ENCODE data around the gene SERPINH1. TPM values are rescaled to one million over a fixed set of nuclear protein-coding genes. Genes with fewer than 3 reads are reported as not detected.
A peak's percentile ranks its signal among the peaks of the same experiment; 100 is the strongest.

Gene SERPINH1
- total RNA-seq, 2 experiments from 2014 or later, result 8.1 to 10.6 TPM

- CTCF ChIA-PET, result interaction anchor here (0.8 to 1.4 kb wide), 2 partner anchors 14 to 28 kb away, joined by 3 to 6 read pairs; no protein-coding TSS in a partner anchor
- peak overlapping the region; percentile 87 for H3K27ac Mint-ChIP-seq
- peaks cover 39% of the 10 kb centered on the region for H3K4me1 Mint-ChIP-seq
- H3K36me3 Mint-ChIP-seq, result no peaks in the 10 kb centered on the region
- H3K27me3 Mint-ChIP-seq, result no peaks in the 10 kb centered on the region
- H3K4me3 Mint-ChIP-seq, result peak overlapping the region; percentile 82
- DNase-seq (no peak), ATAC-seq (no peak)
- no peaks in the 10 kb centered on the region for H3K9me3 Mint-ChIP-seq (ENCODE audit: low read depth)
Observed at GRCh38 chr11:75563978-75564552, 2.0 kb downstream of the SERPINH1 start.

GRCh38 chr11:75565221-75565814 is 3.3 kb downstream of the SERPINH1 start:
- H3K27ac Mint-ChIP-seq, result peak overlapping the region; percentile 19
- no peaks in the 10 kb centered on the region for H3K27me3 Mint-ChIP-seq
- ATAC-seq, result no peak
- H3K4me1 Mint-ChIP-seq, result peaks cover 39% of the 10 kb centered on the region
- H3K4me3 Mint-ChIP-seq, result no peak overlapping the region
- no peak for DNase-seq
- no peaks in the 10 kb centered on the region for H3K9me3 Mint-ChIP-seq (ENCODE audit: low read depth)
- CTCF ChIA-PET, result interaction anchor here (0.8 to 4.1 kb wide), 5 partner anchors 11 to 34 kb away, joined by 3 to 40 read pairs (median 4); no protein-coding TSS in a partner anchor
- no peaks in the 10 kb centered on the region for H3K36me3 Mint-ChIP-seq

GRCh38 chr11:75565916-75566762 is 4.1 kb downstream of the SERPINH1 start:
- no peaks in the 10 kb centered on the region for H3K9me3 Mint-ChIP-seq (ENCODE audit: low read depth)
- CTCF ChIA-PET, result interaction anchor here (0.8 to 4.1 kb wide), 8 partner anchors 10 to 158 kb away, joined by 3 to 40 read pairs (median 4); no protein-coding TSS in a partner anchor
- ATAC-seq (peak; percentile 10), DNase-seq (peak; percentile 66)
- peaks cover 34% of the 10 kb centered on the region for H3K4me1 Mint-ChIP-seq
- H3K4me3 Mint-ChIP-seq, result no peak overlapping the region
- no peaks in the 10 kb centered on the region for H3K36me3 Mint-ChIP-seq
- no peaks in the 10 kb centered on the region for H3K27me3 Mint-ChIP-seq
- H3K27ac Mint-ChIP-seq, result peak overlapping the region; percentile 9

GRCh38 chr11:75566763-75567279 is 4.8 kb downstream of the SERPINH1 start:
- ATAC-seq (no peak), DNase-seq (no peak)
- H3K27me3 Mint-ChIP-seq, result no peaks in the 10 kb centered on the region
- H3K9me3 Mint-ChIP-seq (ENCODE audit: low read depth), result no peaks in the 10 kb centered on the region
- H3K4me1 Mint-ChIP-seq, result peaks cover 28% of the 10 kb centered on the region
- CTCF ChIA-PET, result interaction anchor here (1.2 to 4.1 kb wide), 5 partner anchors 10 to 158 kb away, joined by 3 to 40 read pairs (median 4); no protein-coding TSS in a partner anchor
- H3K36me3 Mint-ChIP-seq, result no peaks in the 10 kb centered on the region
- no peak overlapping the region for H3K27ac Mint-ChIP-seq
- no peak overlapping the region for H3K4me3 Mint-ChIP-seq

GRCh38 chr11:75567971-75568370 is 5.9 kb downstream of the SERPINH1 start:
- Mint-ChIP-seq H3K9me3 (ENCODE audit: low read depth) (no peaks in the 10 kb centered on the region), H3K4me1 (peaks cover 18% of the 10 kb centered on the region), H3K27me3 (no peaks in the 10 kb centered on the region), H3K36me3 (no peaks in the 10 kb centered on the region), H3K27ac (no peak overlapping the region), H3K4me3 (no peak overlapping the region)
- ATAC-seq, result no peak
- DNase-seq, result no peak
- CTCF ChIA-PET, result interaction anchor here (1.0 to 4.1 kb wide), 3 partner anchors 8 to 350 kb away, joined by 3 to 40 read pairs (median 3); no protein-coding TSS in a partner anchor

- peaks cover 12% of the 10 kb centered on the region for H3K4me1 Mint-ChIP-seq
- CTCF ChIA-PET, result interaction anchor here (1.0 to 4.1 kb wide), 3 partner anchors 8 to 349 kb away, joined by 3 to 40 read pairs (median 3); no protein-coding TSS in a partner anchor
Observed at GRCh38 chr11:75568616-75569219, 6.7 kb downstream of the SERPINH1 start.

GRCh38 chr11:75570559-75571139 is 8.6 kb downstream of the SERPINH1 start:
- H3K36me3 Mint-ChIP-seq, result no peaks in the 10 kb centered on the region
- H3K9me3 Mint-ChIP-seq (ENCODE audit: low read depth), result no peaks in the 10 kb centered on the region
- H3K4me1 Mint-ChIP-seq, result peaks cover 8% of the 10 kb centered on the region
- CTCF ChIA-PET, result interaction anchor here (1.2 to 1.4 kb wide), 3 partner anchors 10 to 127 kb away, joined by 3 to 4 read pairs (median 3); no protein-coding TSS in a partner anchor
- DNase-seq (no peak), ATAC-seq (no peak)
- H3K27ac Mint-ChIP-seq, result no peak overlapping the region
- no peak overlapping the region for H3K4me3 Mint-ChIP-seq
- no peaks in the 10 kb centered on the region for H3K27me3 Mint-ChIP-seq

More at GRCh38 chr11:75568616-75569219, 6.7 kb downstream of the SERPINH1 start:
- H3K36me3 Mint-ChIP-seq, result no peaks in the 10 kb centered on the region
- ATAC-seq, result no peak
- H3K27ac Mint-ChIP-seq, result no peak overlapping the region
- no peak for DNase-seq
- no peaks in the 10 kb centered on the region for H3K9me3 Mint-ChIP-seq (ENCODE audit: low read depth)
- no peaks in the 10 kb centered on the region for H3K27me3 Mint-ChIP-seq
- no peak overlapping the region for H3K4me3 Mint-ChIP-seq

GRCh38 chr11:75571625-75572024 is 9.6 kb downstream of the SERPINH1 start:
- Mint-ChIP-seq H3K27me3 (no peaks in the 10 kb centered on the region), H3K36me3 (no peaks in the 10 kb centered on the region), H3K27ac (peak overlapping the region; percentile 29), H3K4me3 (no peak overlapping the region), H3K4me1 (peaks cover 3% of the 10 kb centered on the region), H3K9me3 (ENCODE audit: low read depth) (no peaks in the 10 kb centered on the region)
- no peak for ATAC-seq
- no peak for DNase-seq
- CTCF ChIA-PET, result interaction anchor here (1.3 kb wide), 1 partner anchor 11 kb away, joined by 3 read pairs; no protein-coding TSS in a partner anchor

GRCh38 chr11:75572744-75573143 is 10.7 kb downstream of the SERPINH1 start:
- no peak overlapping the region for H3K4me3 Mint-ChIP-seq
- H3K27me3 Mint-ChIP-seq, result no peaks in the 10 kb centered on the region
- DNase-seq, result no peak
- H3K9me3 Mint-ChIP-seq (ENCODE audit: low read depth), result no peaks in the 10 kb centered on the region
- CTCF ChIA-PET, result no interaction called here
- H3K36me3 Mint-ChIP-seq, result no peaks in the 10 kb centered on the region
- ATAC-seq, result no peak
- H3K4me1 Mint-ChIP-seq, result peaks cover 3% of the 10 kb centered on the region
- H3K27ac Mint-ChIP-seq, result no peak overlapping the region

- Mint-ChIP-seq H3K4me1 (peaks cover 9% of the 10 kb centered on the region), H3K9me3 (ENCODE audit: low read depth) (no peaks in the 10 kb centered on the region), H3K36me3 (no peaks in the 10 kb centered on the region), H3K4me3 (no peak overlapping the region), H3K27ac (no peak overlapping the region), H3K27me3 (peaks cover 7% of the 10 kb centered on the region)
- ATAC-seq, result no peak
- CTCF ChIA-PET, result interaction anchor here (0.9 to 5.4 kb wide), 7 partner anchors 9 to 38 kb away, joined by 3 to 40 read pairs (median 4); no protein-coding TSS in a partner anchor
- no peak for DNase-seq
Observed at GRCh38 chr11:75574698-75575602, 12.9 kb downstream of the SERPINH1 start.

- DNase-seq, result no peak
- H3K9me3 Mint-ChIP-seq (ENCODE audit: low read depth), result no peaks in the 10 kb centered on the region
- no peaks in the 10 kb centered on the region for H3K36me3 Mint-ChIP-seq
- no peak overlapping the region for H3K27ac Mint-ChIP-seq
- no peak for ATAC-seq
- H3K4me1 Mint-ChIP-seq, result peaks cover 15% of the 10 kb centered on the region
- peaks cover 7% of the 10 kb centered on the region for H3K27me3 Mint-ChIP-seq
- no peak overlapping the region for H3K4me3 Mint-ChIP-seq
- CTCF ChIA-PET, result interaction anchor here (1.2 to 5.4 kb wide), 6 partner anchors 10 to 148 kb away, joined by 3 to 40 read pairs (median 8); no protein-coding TSS in a partner anchor
Observed at GRCh38 chr11:75576017-75576416, 14.0 kb downstream of the SERPINH1 start.

Measured in activated CD8-positive, alpha-beta memory T cell treated with anti-CD3 and anti-CD28 coated beads, Interleukin-2, amount 10 ng/mL, durations not matched to agents 7 days and 5 days (primary cell).